Measurements from ENCODE around the gene HMGB3. TPM values are rescaled to one million over a fixed set of nuclear protein-coding genes. Genes with fewer than 3 reads are reported as not detected.

HMGB3 gene
- total and polyA plus RNA-seq, 4 donors: 19.3 to 71.7 (median 36.3) TPM

GRCh38 chrX:150941580-150941979 lies 41.6 kb upstream of the HMGB3 start:
- H3K27ac ChIP-seq (ENCODE audit: low read depth in 1 of 2, low read length in 1 of 2): no peak overlapping the region
- H3K4me1 ChIP-seq (ENCODE audit: control insufficient read depth in 5 of 5, insufficient read depth in 5 of 5, low read length in 5 of 5): no peaks in the 10 kb centered on the region
- TF ChIP-seq CTCF (IDR thresholded peaks at IDR 0.05; ENCODE audit: control extremely low read depth, extremely low read depth): no peak
- H3K27me3 ChIP-seq (ENCODE audit: control insufficient read depth in 3 of 3, insufficient read depth in 3 of 3, low read length in 2 of 3): peaks cover 0 to 5% (median 0%) of the 10 kb centered on the region in 3 donors
- H3K9ac ChIP-seq (ENCODE audit: insufficient read depth in 1 of 2, low read length in 2 of 2): no peak overlapping the region
- H3K36me3 ChIP-seq (ENCODE audit: control insufficient read depth in 4 of 4, insufficient read depth in 4 of 4, low read length in 4 of 4): no peaks in the 10 kb centered on the region
- 51 to 61% methylated on average over 2 of the region's 2 CpGs for WGBS, 2 donors
- H3K9me3 ChIP-seq (ENCODE audit: control insufficient read depth in 4 of 4, insufficient read depth in 3 of 4, low read length in 3 of 4): peaks cover 0 to 3% (median 1%) of the 10 kb centered on the region in 4 donors
- ATAC-seq (ENCODE audit: insufficient read depth, low FRiP score) (no peak), DNase-seq (no peak)
- no peak overlapping the region for H3K4me3 ChIP-seq

DNA sequence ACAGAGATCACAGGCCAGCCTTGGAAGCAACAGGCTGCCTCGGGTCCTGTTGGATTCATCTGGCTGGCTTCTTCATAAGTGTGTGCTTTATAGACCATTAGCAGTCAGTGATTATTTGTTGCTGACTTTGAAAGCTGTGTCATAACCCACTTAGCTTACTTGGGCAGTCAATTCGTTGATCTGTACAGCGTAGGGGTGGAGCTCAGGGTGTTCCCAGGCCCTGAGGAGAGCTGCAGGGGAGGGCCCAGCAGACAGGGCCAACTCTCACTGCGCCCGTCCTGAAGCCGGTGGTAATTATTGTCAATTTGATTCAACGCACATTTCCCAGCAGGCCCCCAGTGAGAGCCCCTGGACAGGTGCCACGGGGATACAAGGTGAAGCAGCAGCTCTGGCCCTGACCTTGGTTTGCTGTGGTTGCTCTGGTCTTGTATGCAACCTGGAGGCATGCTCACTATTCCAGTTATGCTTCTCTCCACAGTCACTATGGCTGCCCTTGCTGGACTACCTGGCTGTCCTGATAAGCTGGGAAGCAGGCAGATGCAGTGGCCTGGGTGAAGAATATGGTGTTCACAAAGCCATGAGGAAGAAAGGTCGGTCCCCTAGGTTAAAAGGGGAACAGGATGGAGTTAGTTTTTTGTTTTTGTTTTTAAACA lies 40.1 kb upstream of the HMGB3 start:
- Histone ChIP-seq H3K9ac (ENCODE audit: insufficient read depth in 1 of 2, low read length in 2 of 2) (no peak overlapping the region), H3K27ac (ENCODE audit: low read depth in 1 of 2, low read length in 1 of 2) (no peak overlapping the region), H3K4me1 (ENCODE audit: control insufficient read depth in 5 of 5, insufficient read depth in 5 of 5, low read length in 5 of 5) (no peaks in the 10 kb centered on the region), H3K36me3 (ENCODE audit: control insufficient read depth in 4 of 4, insufficient read depth in 4 of 4, low read length in 4 of 4) (no peaks in the 10 kb centered on the region), H3K9me3 (ENCODE audit: control insufficient read depth in 4 of 4, insufficient read depth in 3 of 4, low read length in 3 of 4) (peaks cover 0 to 1% (median 0%) of the 10 kb centered on the region in 4 donors), H3K27me3 (ENCODE audit: control insufficient read depth in 3 of 3, insufficient read depth in 3 of 3, low read length in 2 of 3) (peaks cover 0 to 5% (median 0%) of the 10 kb centered on the region in 3 donors), H3K4me3 (no peak overlapping the region)
- WGBS, 2 donors: 68 to 86% methylated on average over 9 of the region's 9 CpGs
- no peak for DNase-seq
- no peak for TF ChIP-seq CTCF (IDR thresholded peaks at IDR 0.05; ENCODE audit: control extremely low read depth, extremely low read depth)
- ATAC-seq (ENCODE audit: insufficient read depth, low FRiP score): no peak

DNA sequence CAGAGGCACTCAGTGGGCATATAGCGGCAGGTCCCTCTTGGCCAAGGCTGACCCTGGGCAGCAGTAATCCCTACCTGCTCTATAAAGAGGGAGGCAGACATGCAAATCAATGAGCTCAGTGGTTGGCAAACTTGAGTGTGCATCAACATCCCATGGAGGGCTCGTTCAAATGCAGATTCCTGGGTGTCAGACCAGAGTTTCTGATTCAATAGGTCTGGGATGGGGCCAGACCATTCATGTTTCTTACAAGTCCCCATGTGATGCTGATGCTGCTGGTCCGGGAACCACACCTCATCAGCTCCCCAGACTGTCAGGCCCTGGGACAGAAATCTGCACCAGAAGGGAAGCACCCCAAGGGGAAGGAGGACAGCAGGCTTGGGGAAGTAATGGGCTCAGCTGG lies 38.9 kb upstream of the HMGB3 start:
- WGBS, 2 donors: 67 to 73% methylated on average over 3 of the region's 3 CpGs
- Histone ChIP-seq H3K4me1 (ENCODE audit: control insufficient read depth in 5 of 5, insufficient read depth in 5 of 5, low read length in 5 of 5) (no peaks in the 10 kb centered on the region), H3K9me3 (ENCODE audit: control insufficient read depth in 4 of 4, insufficient read depth in 3 of 4, low read length in 3 of 4) (peaks cover 0 to 1% (median 0%) of the 10 kb centered on the region in 4 donors), H3K27ac (ENCODE audit: low read depth in 1 of 2, low read length in 1 of 2) (no peak overlapping the region), H3K9ac (ENCODE audit: insufficient read depth in 1 of 2, low read length in 2 of 2) (no peak overlapping the region), H3K4me3 (no peak overlapping the region), H3K36me3 (ENCODE audit: control insufficient read depth in 4 of 4, insufficient read depth in 4 of 4, low read length in 4 of 4) (no peaks in the 10 kb centered on the region), H3K27me3 (ENCODE audit: control insufficient read depth in 3 of 3, insufficient read depth in 3 of 3, low read length in 2 of 3) (peaks cover 0 to 5% (median 0%) of the 10 kb centered on the region in 3 donors)
- no peak for TF ChIP-seq CTCF (IDR thresholded peaks at IDR 0.05; ENCODE audit: control extremely low read depth, extremely low read depth)
- DNase-seq: no peak
- ATAC-seq (ENCODE audit: insufficient read depth, low FRiP score): no peak

DNA sequence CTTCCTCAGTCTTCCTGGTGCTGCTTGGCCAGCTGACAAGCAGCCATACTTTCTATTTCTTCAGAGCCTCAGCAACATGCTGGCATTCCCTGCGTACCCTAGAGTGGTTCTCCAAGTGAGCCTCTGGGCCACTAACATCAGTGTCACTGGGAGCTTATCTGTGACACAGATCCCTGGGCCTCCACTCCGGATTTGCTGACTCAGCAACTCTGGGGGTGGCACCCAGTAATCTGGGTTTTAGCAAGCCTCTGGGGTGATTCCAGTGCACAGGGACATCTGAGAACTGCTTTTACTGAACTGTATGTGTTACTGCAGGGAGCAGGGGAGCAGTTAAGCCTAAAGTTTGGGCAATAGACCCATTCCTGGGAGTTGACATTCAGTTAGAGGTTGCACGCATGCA lies 28.2 kb upstream of the HMGB3 start:
- ATAC-seq (ENCODE audit: insufficient read depth, low FRiP score) (no peak), DNase-seq (no peak)
- Histone ChIP-seq H3K36me3 (ENCODE audit: control insufficient read depth in 4 of 4, insufficient read depth in 4 of 4, low read length in 4 of 4) (no peaks in the 10 kb centered on the region), H3K27ac (ENCODE audit: low read depth in 1 of 2, low read length in 1 of 2) (no peak overlapping the region), H3K9ac (ENCODE audit: insufficient read depth in 1 of 2, low read length in 2 of 2) (no peak overlapping the region), H3K9me3 (ENCODE audit: control insufficient read depth in 4 of 4, insufficient read depth in 3 of 4, low read length in 3 of 4) (peaks cover 0 to 9% (median 4%) of the 10 kb centered on the region in 4 donors), H3K27me3 (ENCODE audit: control insufficient read depth in 3 of 3, insufficient read depth in 3 of 3, low read length in 2 of 3) (no peaks in the 10 kb centered on the region), H3K4me1 (ENCODE audit: control insufficient read depth in 5 of 5, insufficient read depth in 5 of 5, low read length in 5 of 5) (no peaks in the 10 kb centered on the region), H3K4me3 (no peak overlapping the region)
- WGBS, 2 donors: 75 to 83% methylated on average over 2 to 3 of the region's 3 CpGs
- no peak for TF ChIP-seq CTCF (IDR thresholded peaks at IDR 0.05; ENCODE audit: control extremely low read depth, extremely low read depth)
